Measurements from ENCODE around the gene CYREN. TPM values are rescaled to one million over a fixed set of nuclear protein-coding genes. Genes with fewer than 3 reads are reported as not detected.

The CYREN gene
- total RNA-seq, 6 donors from 2014 or later = 27.3 to 119 (median 40.4) TPM

- Histone ChIP-seq H3K36me3 (peaks cover 0 to 52% (median 33%) of the 10 kb centered on the region in 4 donors), H3K4me1 (peaks cover 20 to 35% (median 29%) of the 10 kb centered on the region in 4 donors), H3K27me3 (no peaks in the 10 kb centered on the region), H3K27ac (peak overlapping the region; percentile 18 to 73 (median 27)), H3K9me3 (no peaks in the 10 kb centered on the region), H3K4me3 (no peak overlapping the region)
- 78 to 88% methylated on average over 5 of the region's 5 CpGs for WGBS, 2 donors
- DNase-seq (no peak), ATAC-seq (ENCODE audit: low FRiP score in 2 of 2) (no peak)
- no peak for TF ChIP-seq POLR2AphosphoS5 (IDR thresholded peaks at IDR 0.05)
- no peak for TF ChIP-seq POLR2A (IDR thresholded peaks at IDR 0.05)
- TF ChIP-seq CTCF (IDR thresholded peaks at IDR 0.05) = no peak
- TF ChIP-seq EP300 (IDR thresholded peaks at IDR 0.05) = no peak
These were observed 34.4 kb upstream of the CYREN start for GRCh38 chr7:135204876-135205275.

- Histone ChIP-seq H3K4me3 (peak overlapping the region in 2 of 4 donors; percentile 17 to 25), H3K27ac (peak overlapping the region; percentile 26 to 70 (median 59)), H3K36me3 (peaks cover 0 to 57% (median 36%) of the 10 kb centered on the region in 4 donors), H3K9me3 (no peaks in the 10 kb centered on the region), H3K27me3 (no peaks in the 10 kb centered on the region), H3K4me1 (peaks cover 15 to 30% (median 27%) of the 10 kb centered on the region in 4 donors)
- TF ChIP-seq EP300 (IDR thresholded peaks at IDR 0.05) = no peak
- peak in 1 of 2 donors; percentile 53 for TF ChIP-seq POLR2AphosphoS5 (IDR thresholded peaks at IDR 0.05)
- TF ChIP-seq CTCF (IDR thresholded peaks at IDR 0.05) = no peak
- WGBS, 2 donors = 65 to 77% methylated on average over 6 of the region's 6 CpGs
- DNase-seq (no peak), ATAC-seq (ENCODE audit: low FRiP score in 2 of 2) (peak; percentile 17 to 67)
These were observed 33.8 kb upstream of the CYREN start for GRCh38 chr7:135204341-135204749.

- ATAC-seq (ENCODE audit: low FRiP score in 2 of 2) = no peak
- WGBS, 2 donors = 77 to 88% methylated on average over 2 of the region's 2 CpGs
These were observed 30.8 kb upstream of the CYREN start for GRCh38 chr7:135201350-135201749.

GRCh38 chr7:135200821-135201331 is 30.4 kb upstream of the CYREN start:
- H3K9me3 ChIP-seq = no peaks in the 10 kb centered on the region
- H3K36me3 ChIP-seq = peaks cover 18 to 85% (median 63%) of the 10 kb centered on the region in 4 donors
- WGBS, 2 donors = 67 to 77% methylated on average over 3 of the region's 3 CpGs
- ATAC-seq (ENCODE audit: low FRiP score in 2 of 2) (no peak), DNase-seq (no peak)
- peaks cover 4 to 6% (median 5%) of the 10 kb centered on the region in 4 donors for H3K4me1 ChIP-seq
- no peak overlapping the region for H3K27ac ChIP-seq
- H3K4me3 ChIP-seq = no peak overlapping the region
- TF ChIP-seq EP300 (IDR thresholded peaks at IDR 0.05) = no peak
- no peaks in the 10 kb centered on the region for H3K27me3 ChIP-seq

More at GRCh38 chr7:135201350-135201749, 30.8 kb upstream of the CYREN start:
- Histone ChIP-seq H3K27me3 (no peaks in the 10 kb centered on the region), H3K4me1 (peaks cover 4 to 6% (median 5%) of the 10 kb centered on the region in 4 donors), H3K36me3 (peaks cover 16 to 84% (median 60%) of the 10 kb centered on the region in 4 donors), H3K9me3 (no peaks in the 10 kb centered on the region), H3K27ac (no peak overlapping the region), H3K4me3 (no peak overlapping the region)
- TF ChIP-seq CTCF (IDR thresholded peaks at IDR 0.05) (no peak), EP300 (IDR thresholded peaks at IDR 0.05) (no peak), POLR2AphosphoS5 (IDR thresholded peaks at IDR 0.05) (no peak), POLR2A (IDR thresholded peaks at IDR 0.05) (no peak)
- no peak for DNase-seq

GRCh38 chr7:135199439-135199838 is 28.9 kb upstream of the CYREN start:
- H3K4me3 ChIP-seq = no peak overlapping the region
- H3K27ac ChIP-seq = no peak overlapping the region
- peaks cover 24 to 88% (median 68%) of the 10 kb centered on the region in 4 donors for H3K36me3 ChIP-seq
- peaks cover 0 to 6% (median 5%) of the 10 kb centered on the region in 4 donors for H3K4me1 ChIP-seq
- no peaks in the 10 kb centered on the region for H3K9me3 ChIP-seq
- TF ChIP-seq CTCF (IDR thresholded peaks at IDR 0.05) (no peak), EP300 (IDR thresholded peaks at IDR 0.05) (no peak), POLR2A (IDR thresholded peaks at IDR 0.05) (no peak), POLR2AphosphoS5 (IDR thresholded peaks at IDR 0.05) (no peak)
- no peaks in the 10 kb centered on the region for H3K27me3 ChIP-seq
- no peak for DNase-seq
- WGBS, 2 donors = 86 to 91% methylated on average over 4 of the region's 4 CpGs
- ATAC-seq (ENCODE audit: low FRiP score in 2 of 2) = no peak

Measured in upper lobe of left lung (tissue), 6 donors.